ENCODE measurements around the gene AP2A2.

AP2A2 gene

DNA sequence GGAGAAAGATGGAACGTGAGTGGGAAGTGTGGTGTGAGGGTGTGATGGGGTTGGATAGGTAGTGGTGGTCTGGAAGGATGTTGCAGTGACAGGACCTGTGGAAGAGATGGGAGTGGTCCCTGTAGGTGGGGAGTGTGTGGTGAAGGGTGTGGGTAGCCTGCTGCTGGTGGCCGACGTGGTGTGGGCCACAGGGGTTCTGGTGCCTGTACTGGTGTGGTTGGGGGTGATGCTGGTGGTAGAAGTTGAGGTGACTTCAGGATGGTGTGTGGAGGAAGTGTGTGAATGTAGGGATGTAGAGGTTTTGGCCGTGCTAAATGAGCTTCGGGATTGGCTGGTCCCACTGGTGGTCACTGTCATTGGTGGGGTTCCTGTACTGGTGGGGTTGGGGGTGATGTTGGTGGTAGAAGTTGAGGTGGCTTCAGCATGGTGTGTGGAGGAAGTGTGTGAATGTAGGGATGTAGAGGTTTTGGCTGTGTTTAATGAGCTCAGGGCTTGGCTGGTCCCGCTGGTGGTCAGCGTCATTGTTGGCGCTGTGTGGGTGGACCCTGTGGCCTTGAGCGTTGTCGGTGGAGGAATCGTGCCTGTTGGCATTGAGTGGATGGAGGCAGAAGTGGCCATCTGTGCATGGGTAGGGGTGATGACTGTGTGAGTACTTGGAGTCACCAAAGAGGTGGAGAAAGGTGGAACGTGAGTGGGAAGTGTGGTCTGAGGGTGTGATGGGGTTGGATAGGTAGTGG, 91.8 kb downstream of the AP2A2 start:
- TF ChIP-seq, protein P1, sequence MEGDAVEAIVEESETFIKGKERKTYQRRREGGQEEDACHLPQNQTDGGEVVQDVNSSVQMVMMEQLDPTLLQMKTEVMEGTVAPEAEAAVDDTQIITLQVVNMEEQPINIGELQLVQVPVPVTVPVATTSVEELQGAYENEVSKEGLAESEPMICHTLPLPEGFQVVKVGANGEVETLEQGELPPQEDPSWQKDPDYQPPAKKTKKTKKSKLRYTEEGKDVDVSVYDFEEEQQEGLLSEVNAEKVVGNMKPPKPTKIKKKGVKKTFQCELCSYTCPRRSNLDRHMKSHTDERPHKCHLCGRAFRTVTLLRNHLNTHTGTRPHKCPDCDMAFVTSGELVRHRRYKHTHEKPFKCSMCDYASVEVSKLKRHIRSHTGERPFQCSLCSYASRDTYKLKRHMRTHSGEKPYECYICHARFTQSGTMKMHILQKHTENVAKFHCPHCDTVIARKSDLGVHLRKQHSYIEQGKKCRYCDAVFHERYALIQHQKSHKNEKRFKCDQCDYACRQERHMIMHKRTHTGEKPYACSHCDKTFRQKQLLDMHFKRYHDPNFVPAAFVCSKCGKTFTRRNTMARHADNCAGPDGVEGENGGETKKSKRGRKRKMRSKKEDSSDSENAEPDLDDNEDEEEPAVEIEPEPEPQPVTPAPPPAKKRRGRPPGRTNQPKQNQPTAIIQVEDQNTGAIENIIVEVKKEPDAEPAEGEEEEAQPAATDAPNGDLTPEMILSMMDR (IDR thresholded peaks at IDR 0.05; ENCODE audit: low read depth, low read length, missing control alignments) = no peak
- no peak for DNase-seq (ENCODE audit: low read depth)
- no peak overlapping the region for H3K4me3 ChIP-seq (ENCODE audit: low read depth, low read length)

DNA sequence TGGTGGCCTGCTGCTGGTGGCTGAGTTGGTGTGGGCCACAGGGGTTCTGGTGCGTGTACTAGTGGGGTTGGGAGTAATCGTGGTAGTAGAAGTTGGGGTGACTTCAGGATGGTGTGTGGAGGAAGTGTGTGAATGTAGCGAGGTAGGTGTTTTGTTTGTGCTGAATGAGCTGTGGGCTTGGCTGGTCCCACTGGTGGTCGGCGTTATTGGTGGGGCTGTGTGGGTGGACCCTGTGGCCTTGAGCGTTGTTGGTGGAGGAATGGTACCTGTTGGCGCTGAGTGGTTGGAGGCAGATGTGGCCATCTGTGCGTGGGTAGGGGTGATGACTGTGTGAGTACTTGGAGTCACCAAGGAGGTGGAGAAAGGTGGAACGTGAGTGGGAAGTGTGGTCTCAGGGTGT, 92.4 kb downstream of the AP2A2 start:
- DNase-seq (ENCODE audit: low read depth) = no peak
- no peak overlapping the region for H3K4me3 ChIP-seq (ENCODE audit: low read depth, low read length)
- TF ChIP-seq, protein P1 (IDR thresholded peaks at IDR 0.05; ENCODE audit: low read depth, low read length, missing control alignments) = no peak

DNA sequence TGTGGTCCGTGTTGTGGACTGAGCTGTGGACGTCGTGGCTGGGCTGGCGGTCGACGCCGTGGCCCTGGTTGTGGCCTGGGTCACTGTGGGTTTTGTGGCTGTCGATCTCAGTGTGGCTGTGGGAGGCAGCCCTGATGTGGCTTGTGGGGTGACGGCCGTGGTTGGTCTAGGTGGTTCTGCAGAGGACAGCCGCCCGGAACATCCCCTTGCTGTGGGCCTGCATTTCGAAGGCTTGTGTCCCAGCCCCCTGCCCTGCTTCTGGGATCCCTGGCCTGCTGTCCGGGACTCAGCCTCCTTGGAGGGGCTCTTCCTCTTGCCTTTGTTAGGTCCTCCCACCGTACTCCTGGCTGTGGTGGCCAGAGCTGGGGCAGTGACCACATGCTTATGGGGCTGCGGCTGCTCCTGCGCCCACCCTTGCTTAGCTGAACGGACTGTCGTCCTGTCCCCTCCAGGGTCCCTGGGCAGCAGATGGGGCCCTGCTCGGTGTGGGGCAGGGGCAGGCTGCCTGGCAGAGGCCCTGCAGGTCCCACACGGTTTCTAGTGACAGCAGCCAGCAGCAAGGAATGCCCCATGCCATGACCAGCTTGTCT, 93.7 kb downstream of the AP2A2 start:
- no peak for DNase-seq (ENCODE audit: low read depth)
- TF ChIP-seq, protein P1 (IDR thresholded peaks at IDR 0.05; ENCODE audit: low read depth, low read length, missing control alignments) = no peak
- H3K4me3 ChIP-seq (ENCODE audit: low read depth, low read length) = no peak overlapping the region

DNA sequence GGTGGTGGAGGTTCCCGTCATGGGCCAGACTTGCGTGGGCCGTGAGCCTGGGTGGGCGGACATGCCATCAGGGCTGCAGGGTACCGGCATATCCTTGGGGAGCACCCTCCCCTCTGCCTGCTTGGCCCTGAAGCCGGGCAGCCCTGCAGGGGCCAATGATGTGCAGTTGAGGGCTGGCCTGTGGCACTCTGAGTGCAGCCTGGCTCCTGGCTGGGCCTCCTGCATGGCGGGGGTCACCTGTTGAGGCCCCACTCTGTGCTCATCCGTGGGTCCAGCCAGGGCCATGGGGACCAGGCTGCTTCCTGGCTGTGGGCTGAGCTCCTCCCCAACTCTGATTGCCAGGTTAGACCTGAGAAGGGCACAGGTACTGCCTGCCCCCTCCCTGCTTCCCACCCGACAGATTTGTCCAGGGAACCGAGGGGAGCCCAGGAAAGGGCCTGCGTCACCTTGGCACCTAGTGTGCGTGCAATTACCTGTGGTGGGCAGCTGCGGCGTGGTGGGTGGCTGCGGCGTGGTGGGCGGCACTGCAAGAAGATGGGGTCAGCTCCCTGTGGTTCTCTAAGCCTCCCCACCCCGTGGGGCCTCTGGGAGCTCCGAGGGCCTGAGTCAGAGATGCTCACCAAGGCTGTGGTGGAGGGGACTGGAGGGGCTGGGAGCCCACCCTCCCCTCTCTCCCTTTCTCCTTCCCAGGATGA, 94.7 kb downstream of the AP2A2 start:
- no peak overlapping the region for H3K4me3 ChIP-seq (ENCODE audit: low read depth, low read length)
- DNase-seq (ENCODE audit: low read depth) = no peak
- TF ChIP-seq, protein P1 (IDR thresholded peaks at IDR 0.05; ENCODE audit: low read depth, low read length, missing control alignments) = no peak

DNA sequence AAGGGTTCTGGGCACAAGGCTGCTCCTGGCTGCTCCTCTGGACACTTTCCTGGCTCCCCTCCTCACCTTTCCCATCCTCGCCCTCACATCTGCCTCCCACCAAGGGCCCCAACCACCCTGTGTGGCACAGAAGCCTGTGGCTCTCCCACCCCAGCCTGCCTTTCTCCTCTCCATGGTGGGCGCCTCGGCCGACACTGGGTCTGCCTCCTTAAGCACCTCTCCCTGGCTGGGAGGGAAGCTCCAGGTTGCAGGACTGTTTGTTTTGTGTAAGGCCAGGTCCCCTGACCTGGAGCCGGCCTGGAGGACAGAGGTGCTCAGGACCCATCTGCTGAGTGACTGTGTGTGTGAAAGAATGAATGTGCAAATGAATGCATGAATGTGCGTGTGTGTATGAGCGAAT, 96.7 kb downstream of the AP2A2 start:
- no peak overlapping the region for H3K4me3 ChIP-seq (ENCODE audit: low read depth, low read length)
- DNase-seq (ENCODE audit: low read depth) = no peak
- TF ChIP-seq, protein P1 (IDR thresholded peaks at IDR 0.05; ENCODE audit: low read depth, low read length, missing control alignments) = no peak

DNA sequence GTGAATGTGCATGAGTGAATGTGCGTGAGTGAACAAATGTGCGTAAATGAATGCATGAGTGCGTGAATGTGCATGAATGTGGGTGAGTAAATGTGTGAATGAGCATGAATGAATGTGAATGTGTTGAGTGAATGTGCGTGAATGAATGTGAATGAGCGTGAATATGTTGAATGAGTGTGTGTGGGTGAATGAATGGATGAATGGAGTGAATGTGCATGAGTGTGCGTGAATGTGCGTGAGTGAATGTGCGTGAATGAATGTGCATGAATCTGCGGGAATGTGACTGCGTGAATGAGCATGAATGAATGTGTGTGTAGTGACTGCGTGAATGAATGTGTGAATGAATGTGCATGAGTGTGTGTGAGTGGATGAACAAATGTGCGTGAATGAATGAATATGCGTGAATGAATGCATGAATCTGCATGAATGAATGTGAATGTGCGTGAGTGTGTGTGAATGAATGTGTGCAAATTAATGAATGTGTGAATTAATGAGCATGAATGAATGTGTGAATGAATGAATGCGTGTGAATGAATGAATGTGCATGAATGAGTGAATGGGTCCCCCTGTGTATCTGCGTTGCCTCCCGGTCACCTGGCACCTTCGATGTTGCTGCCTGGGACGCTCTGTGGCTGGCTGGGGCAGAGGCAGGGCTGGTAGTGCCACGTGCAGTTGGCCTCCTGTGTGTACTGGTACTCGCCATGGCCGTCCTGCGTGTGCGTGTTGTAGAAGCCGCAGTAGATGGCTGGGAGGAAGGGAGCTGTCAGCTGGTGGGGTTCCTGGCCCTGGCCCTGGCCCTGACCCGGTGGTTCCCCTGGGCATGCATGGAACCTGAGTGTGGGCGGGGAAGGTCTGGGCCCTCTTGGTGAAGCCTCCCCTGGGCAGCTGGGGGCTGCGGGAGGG, 97.5 kb downstream of the AP2A2 start:
- H3K4me3 ChIP-seq (ENCODE audit: low read depth, low read length) = no peak overlapping the region
- no peak for DNase-seq (ENCODE audit: low read depth)
- TF ChIP-seq, protein P1 (IDR thresholded peaks at IDR 0.05; ENCODE audit: low read depth, low read length, missing control alignments) = no peak
